Astrocyte (in vitro differentiated cells and primary cell): ENCODE measurements around the gene TMEM232.

Experiments
- CTCF ChIP-seq: IDR thresholded peaks from 2 replicates; pipeline ENCODE4 v1.5.1; 2011; ENCODE audit warnings: low read depth, mild to moderate bottlenecking, inconsistent platforms, low read length, moderate library complexity; ENCODE audit not compliant: insufficient read depth
- EZH2 ChIP-seq: IDR thresholded peaks from 2 replicates; pipeline ENCODE4 v1.6.1; 2012; ENCODE audit warnings: mild to moderate bottlenecking, low read length, inconsistent platforms; ENCODE audit not compliant: insufficient read depth

GRCh38 chr5:110477911-110478310, 248.6 kb downstream of the TMEM232 start:
- no peak for TF ChIP-seq CTCF
- no peak for TF ChIP-seq EZH2
